NCI-H446 (cell line): ENCODE data around the gene BPTF.
"Not testable (repeated sequence)": the region's sequence is repeated elsewhere in the genome, so short reads cannot be mapped to it uniquely, and the experiment has no call there.

Experiments used
- DNase-seq, 2 experiments: peaks; one replicate each; lab custom pipeline; 2025; lab: John Stamatoyannopoulos, UW

The BPTF gene, protein sequence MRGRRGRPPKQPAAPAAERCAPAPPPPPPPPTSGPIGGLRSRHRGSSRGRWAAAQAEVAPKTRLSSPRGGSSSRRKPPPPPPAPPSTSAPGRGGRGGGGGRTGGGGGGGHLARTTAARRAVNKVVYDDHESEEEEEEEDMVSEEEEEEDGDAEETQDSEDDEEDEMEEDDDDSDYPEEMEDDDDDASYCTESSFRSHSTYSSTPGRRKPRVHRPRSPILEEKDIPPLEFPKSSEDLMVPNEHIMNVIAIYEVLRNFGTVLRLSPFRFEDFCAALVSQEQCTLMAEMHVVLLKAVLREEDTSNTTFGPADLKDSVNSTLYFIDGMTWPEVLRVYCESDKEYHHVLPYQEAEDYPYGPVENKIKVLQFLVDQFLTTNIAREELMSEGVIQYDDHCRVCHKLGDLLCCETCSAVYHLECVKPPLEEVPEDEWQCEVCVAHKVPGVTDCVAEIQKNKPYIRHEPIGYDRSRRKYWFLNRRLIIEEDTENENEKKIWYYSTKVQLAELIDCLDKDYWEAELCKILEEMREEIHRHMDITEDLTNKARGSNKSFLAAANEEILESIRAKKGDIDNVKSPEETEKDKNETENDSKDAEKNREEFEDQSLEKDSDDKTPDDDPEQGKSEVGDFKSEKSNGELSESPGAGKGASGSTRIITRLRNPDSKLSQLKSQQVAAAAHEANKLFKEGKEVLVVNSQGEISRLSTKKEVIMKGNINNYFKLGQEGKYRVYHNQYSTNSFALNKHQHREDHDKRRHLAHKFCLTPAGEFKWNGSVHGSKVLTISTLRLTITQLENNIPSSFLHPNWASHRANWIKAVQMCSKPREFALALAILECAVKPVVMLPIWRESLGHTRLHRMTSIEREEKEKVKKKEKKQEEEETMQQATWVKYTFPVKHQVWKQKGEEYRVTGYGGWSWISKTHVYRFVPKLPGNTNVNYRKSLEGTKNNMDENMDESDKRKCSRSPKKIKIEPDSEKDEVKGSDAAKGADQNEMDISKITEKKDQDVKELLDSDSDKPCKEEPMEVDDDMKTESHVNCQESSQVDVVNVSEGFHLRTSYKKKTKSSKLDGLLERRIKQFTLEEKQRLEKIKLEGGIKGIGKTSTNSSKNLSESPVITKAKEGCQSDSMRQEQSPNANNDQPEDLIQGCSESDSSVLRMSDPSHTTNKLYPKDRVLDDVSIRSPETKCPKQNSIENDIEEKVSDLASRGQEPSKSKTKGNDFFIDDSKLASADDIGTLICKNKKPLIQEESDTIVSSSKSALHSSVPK (N-terminal part only)

DNA sequence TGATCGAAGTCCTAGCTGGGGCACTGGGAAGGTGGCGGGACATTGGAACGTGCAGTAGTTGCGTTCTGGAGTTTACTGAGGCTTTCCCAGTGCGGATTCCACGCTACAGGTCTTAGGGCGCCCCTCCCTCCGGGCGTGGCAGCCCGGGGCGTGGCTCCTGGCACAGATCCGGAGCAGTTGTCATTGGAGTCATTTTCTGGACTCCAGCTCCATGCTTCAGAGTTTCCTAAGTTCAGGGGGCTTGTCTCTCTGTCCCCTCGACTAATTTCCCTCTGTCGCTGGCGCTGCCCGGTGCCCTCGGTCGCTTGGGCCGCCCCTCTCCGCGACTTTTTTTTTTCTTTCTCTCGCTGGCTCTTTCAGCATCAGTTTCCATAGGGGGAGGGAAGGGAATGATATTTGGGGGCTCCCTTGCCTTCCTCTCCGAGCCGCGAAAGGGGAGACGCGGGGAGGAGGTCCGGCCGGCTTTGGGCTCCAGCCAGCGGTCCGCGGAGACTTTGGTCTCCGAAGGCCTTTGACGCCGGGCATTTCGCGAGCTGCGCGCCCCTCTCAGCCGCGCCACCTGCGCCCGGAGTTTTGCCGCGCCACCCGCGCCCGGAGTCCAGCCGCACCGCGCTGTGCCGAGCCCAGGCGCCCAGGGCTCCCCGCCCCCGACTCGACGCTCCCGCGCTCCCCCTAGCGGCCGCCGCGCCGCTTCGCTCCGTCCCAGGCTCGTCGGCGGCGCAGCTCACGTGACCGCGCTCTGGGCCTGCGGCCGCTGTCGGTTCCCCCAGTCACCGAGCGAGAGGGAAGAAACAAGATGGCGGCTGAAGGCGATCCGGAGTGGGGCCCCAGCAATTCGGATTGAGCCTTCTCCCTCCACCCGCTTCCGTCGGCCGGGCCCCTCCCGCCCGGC lies at the start of gene BPTF:
Gene BPTF, plus strand, starts transcription at position 769 of the 892 bp plus-strand sequence. CDS start 222 bp downstream, outside the sequence.
- peak; percentile 71 to 93 for DNase-seq

DNA sequence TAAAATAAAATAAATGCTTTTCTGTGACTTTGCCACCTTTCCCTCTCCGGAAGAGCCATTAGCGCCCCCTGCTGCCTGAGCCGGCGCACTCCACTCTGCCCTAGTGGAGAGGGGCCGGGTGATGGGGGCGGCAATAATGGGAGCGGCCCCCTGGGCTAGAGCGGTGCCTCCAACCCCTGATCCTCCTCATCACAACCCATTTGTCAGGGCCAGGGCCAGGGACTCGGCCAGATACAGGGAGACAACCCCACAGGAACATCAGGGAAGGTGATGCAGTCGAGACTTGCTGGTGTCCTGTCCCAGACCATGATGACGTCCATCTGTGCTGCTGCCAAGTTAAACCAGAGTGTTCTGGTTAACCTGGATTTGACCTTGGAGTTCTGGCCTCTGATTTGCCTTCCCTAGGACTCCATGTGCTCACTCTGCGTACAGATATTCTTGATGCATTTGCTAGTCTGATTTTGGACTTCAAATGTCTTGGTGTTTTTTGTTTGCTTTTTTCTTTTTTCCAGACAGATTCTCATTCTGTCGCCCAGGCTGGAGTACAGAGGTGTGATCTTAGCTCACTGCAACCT lies 46.1 kb upstream of the BPTF start:
- DNase-seq: peak in 1 of 2 experiments; percentile 36

DNA sequence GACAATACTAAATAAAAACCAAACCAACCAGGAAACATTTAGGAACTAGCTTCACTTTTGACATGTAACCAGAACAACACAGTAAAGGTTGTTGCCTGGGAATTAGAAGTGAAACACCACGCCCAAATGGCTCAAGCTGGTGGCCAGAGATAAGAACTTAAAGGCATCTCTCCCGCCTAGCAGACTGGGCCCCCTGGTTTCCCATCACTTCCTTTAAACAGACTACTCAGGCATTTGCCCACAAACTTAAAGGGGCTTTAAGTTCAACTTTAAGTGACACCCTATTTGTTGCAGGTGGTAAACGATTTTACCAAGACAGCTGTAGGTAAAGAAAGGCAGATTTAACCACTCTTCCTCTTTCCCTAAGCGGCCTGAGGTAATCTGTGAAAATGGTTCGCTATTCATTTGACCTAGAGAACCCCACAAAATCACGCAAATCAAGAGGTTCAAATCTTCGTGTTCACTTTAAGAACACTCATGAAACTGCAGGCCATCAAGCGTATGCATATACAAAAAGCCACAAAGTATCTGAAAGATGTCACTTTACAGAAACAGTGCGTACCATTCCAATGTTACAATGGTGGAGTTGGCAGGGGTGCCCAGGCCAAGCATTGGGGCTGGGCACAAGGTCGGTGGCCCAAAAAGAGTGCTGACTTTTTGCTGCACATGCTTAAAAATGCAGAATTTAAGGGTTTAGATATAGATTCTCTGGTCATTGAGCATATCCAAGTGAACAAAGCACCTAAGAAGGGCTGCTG lies 40.8 kb upstream of the BPTF start:
- no peak for DNase-seq

DNA sequence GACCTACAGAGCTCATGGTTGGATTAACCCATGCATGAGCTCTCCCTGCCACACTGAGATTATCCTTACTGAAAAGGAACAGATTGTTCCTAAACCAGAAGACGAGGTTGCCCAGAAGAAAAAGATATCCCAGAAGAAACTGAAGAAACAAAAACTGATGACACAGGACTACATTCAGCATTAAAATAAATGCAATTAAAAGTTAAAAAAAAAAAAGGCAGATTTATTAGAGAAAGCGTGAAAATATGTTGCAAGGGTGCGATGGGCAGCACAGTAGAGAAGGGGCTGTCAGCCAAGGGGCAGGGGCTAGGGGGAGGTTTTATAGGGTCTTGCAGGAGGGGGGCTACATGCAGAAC lies 40.2 kb upstream of the BPTF start:
- no peak for DNase-seq

DNA sequence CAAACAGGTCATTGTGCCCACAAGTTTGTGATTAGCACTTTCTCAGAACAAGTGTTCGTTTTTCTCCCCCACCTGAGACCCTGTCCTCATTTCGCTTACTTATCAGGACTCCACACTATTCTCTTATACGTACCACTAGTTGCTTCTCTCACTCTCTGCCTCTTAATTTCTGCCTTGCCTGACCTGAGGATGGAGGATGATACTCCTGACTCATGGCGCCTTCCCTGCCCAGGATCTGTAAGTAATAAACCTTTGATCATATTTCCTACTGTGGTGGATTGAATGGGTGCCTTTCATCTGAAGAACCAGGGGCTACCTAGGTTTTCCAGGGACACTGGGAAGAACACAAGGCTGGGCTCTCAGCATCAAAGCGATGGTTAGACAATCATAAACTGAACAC lies 39.8 kb upstream of the BPTF start:
- DNase-seq: no peak

DNA sequence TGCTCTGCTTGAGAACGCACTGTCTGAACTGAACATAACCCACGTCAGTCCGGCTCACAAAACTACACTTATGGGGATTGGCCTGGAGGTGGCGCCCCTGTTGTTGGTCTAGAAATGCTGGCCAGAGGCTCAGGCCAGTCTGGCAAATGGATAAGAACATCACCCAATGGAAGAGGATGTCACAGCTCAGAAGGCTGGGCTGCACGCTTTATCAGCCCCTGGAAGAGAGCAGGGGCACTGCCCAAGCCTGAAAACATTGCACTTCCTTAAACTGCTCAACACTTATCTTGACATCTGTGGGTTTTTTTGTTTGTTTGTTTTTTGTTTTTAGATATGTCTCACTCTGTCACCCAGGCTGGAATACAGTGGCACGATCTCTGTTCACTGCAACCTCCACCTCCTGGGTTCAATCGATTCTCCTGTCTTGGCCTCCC lies 24.8 kb upstream of the BPTF start:
- DNase-seq: peak in 1 of 2 experiments; percentile 58

DNA sequence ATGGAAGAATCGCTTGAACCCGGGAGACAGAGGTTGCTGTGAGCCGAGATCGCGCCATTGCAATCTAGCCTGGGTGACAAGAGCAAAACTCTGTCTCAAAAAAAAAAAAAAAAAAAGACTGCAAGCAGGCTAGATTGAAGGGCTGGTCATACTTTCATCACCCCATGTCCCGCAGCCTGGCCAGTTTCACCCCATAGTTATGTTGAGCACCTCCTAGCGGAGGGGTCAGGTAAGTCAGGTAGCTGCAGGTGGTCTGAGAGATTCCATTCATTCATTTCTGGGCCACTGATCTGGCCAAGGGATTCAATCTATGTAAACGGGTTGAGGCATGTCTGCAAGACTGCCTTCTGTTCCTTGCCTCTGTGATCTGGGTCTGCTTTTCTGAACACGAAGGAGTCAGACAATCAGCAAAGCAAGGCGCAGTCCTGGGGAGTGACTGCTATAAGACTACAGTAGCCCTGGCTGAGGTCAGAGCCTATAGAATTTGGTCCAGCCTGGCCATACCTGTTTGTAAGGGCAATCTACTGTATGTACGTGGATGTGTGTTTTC lies 23.6 kb upstream of the BPTF start:
- no peak for DNase-seq

DNA sequence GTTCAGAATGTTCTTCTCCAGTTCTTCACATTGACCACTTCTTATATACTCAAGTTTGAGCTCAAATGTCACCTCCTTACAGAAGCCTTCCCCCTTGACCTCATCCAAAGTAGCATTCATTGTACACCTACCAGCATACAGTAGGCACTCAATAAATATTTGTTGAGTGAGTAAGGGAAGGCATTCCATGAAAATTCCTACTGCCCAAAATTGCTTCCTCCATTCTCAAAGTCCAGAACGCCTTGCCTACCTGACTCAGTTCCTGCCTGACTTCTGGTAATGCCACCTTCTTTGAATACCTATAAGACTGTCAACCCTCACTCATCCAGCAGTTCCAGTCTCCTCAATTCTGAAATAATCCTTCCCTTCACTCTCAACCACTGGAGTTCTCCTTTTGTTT lies 14.8 kb upstream of the BPTF start:
- no peak for DNase-seq

DNA sequence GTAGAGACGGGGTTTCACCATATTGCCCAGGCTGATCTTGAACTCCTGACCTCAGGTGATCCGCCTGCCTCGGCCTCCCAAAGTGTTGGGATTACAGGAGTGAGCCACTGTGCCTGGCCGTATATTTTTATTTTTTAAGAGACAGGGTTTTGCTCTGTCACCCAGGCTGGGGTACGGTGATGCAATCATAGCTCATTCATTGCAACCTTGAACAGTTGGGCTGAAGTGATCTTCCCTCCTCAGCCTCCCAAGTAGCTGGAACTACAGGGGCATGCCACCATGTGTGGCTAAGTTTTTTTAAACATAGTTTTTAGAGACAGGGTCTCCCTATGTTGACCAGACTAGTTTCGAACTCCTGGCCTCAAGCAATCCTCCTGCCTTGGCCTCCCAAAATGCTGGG lies 12.9 kb upstream of the BPTF start:
- not testable (repeated sequence) for DNase-seq

DNA sequence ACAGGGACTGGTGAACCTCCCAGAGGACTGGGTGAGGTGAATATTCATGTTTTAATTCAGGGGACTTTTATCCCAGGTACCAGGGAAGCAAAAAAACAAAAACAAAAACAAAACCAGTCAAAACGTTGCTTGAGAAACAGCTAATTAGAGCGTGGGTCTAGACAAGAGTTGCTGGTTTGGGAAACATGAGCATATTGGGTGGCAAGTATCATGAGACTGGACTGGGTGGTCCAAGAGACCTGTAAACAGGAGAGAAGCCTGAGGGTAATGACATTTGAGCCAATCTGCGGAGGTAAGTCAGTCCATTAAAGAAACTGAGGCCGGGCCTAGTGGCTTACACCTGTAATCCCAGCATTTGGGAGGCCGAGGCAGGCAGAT lies 11.5 kb upstream of the BPTF start:
- DNase-seq: no peak

DNA sequence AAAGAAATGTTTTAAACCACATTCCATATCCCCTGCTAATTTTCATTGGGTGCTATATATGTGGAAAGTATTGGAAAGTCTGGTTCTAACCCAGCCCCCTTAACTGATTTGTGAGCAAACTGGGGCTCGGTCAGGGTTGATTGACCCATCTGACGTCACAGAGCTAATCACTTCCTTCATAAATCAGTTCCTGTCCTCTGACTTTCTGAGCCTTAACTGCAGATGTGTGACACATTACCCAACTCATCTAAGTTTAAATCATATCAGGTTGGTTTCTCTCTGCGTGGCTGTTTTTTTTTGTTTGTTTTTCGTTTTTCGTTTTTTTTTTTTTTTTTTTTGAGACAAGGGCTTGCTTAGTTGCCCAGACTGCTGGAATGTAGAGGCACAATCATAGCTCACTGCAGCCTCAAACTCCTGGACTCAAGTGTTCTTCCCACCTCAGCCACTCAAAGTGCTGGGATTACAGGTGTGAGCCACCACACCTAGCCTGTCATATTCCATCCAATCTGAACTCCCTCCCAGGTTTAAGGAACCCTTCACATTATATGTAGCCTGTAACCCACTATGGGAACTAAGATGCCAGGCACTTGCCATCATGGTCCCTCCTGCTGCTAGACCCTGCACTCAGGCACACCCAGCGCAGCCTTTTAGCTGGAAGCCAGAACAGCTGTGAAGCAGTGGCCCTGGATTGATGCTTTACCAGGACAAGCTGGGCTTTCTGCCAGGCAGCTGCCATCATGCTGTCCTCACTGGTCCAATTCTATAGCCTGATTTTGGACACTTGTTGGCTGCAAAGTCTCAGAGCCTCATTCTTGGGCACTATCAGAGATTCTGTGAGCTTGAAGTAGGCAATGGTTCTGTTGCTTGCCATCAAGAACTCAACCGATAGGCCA lies 6.9 kb upstream of the BPTF start:
- peak in 1 of 2 experiments; percentile 8 for DNase-seq

DNA sequence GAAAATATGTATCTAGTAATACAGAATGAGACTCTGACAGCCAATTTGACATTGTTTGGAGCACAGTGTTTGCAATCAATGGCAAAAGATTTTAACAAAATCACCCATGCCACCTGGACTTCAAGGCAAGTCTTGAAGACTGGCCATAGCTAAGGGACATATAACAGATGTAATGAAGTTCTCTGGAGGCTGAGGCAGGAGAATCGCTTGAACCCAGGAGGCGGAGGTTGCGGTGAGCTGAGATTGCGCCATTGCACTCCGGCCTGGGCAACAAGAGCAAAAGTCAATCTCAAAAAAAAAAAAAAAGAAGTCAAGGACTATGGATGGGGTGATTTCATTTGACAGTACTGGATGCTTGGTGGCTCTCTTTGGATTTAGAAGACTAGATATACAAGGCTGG lies 5.6 kb upstream of the BPTF start:
- no peak for DNase-seq

DNA sequence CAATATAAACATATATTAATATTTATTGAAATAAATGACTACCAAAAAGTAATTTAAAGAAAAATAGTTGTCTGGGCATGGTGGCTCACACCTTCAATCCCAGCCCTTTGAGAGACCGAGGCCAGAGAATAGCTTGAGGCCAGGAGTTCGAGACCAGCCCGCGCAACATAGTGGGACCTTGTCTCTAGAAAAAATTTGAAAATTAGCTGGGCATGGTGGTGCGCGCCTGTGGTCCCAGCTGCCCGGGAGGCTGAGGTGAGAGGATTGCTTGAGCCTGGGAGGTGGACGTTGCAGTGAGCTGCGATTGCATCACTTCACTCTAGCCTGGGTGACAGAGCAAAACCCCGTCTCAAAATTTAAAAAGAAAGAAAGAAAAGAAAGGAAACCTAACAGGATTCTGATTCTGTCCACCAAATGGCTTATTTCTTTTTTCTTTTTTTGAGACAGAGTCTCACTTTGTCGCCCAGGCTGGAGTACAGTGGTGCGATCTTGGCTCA lies 3.4 kb upstream of the BPTF start:
- DNase-seq: no peak

DNA sequence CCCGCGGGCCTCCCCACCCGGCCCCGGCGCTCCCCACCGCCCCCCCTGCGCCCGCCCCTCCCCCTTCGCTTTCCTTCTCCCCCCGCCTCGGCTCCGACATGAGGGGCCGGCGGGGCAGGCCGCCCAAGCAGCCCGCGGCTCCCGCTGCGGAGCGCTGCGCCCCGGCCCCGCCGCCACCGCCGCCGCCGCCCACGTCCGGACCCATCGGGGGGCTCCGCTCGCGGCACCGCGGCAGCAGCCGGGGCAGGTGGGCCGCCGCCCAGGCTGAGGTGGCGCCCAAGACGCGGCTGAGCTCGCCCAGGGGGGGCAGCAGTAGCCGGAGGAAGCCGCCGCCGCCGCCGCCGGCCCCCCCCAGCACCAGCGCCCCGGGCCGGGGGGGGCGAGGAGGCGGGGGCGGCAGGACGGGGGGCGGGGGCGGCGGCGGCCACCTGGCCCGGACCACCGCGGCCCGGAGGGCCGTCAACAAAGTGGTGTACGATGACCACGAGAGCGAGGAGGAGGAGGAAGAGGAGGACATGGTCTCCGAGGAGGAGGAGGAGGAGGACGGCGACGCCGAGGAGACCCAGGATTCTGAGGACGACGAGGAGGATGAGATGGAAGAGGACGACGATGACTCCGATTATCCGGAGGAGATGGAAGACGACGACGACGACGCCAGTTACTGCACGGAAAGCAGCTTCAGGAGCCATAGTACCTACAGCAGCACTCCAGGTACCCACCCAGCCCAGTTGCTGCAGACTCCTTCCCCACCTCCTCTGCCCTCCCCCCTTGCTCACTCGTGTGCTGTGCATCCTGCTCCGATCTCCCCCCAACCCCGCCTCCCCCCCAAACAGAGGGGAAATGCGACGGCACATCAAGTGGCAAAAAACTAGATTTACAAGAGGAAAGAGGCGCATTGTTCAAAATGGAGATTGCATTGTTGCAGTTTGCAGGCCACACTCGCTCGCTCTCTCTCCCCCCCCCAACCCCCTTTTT lies 611 bp downstream of the BPTF start:
- not testable (repeated sequence) for DNase-seq

DNA sequence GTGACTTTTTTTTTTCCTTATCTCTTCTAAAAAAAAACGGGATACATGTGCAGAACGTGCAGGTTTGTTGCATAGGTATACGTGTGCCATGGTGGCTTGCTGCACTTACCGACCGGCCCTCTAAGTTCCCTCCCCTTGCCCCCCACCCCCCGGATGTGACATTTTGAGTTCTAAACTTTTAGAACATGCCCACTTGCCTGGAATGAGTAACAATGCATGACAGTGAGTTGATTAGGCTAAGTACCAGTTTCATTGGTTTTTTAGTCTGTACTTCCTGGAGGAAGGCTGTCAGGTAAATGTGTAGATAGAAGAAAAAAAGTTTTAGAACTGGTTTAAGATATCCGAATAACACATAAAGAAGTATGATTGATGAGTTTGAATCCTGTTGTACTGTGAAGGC lies 4.0 kb downstream of the BPTF start:
- no peak for DNase-seq

DNA sequence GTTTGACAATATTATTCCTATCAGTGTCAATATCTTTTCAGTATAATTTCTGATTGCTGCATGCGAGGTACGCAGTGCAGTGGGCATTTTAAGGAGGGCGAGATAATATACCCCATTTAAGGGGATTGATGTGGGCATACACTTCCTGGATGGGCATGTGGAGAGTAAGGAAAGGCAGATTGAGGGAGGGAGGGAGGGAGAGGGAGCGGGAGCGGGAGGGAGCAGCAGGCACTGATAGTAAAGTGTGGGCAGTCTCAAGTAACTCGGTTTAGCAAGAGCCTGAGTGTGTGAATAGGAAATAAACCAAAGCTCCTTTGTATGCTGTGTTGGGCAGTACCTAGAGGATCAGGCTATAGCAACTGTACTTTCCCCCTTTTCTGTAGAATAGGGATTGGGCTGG lies 5.1 kb downstream of the BPTF start:
- no peak for DNase-seq

DNA sequence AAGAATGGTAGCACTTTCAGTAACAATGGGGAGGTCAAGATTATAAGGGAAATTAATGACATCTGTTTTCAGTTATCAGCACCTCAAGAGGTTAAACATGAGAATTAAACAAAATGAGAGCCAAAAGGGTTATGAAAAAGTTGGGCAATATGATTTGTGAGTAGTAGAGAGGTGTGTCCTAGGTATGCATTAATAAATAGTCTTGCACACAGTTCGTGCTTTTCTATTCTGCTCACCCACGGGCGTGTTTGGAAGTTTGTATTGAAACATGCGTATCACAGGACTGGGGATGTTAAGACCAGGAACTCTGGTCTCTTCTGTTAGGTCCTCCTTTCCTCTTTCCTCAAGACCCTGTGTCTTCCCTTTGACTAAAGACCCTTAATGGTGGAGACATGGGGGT lies 6.0 kb downstream of the BPTF start:
- no peak for DNase-seq
